Neural progenitor cell (in vitro differentiated cells): ENCODE measurements around the gene UBE2B.

Experiments used
- EZH2 ChIP-seq: fragments of 200-600 bp; sonication (generic); IDR thresholded peaks from 2 replicates; pipeline ENCODE4 v1.6.1; 2017; ENCODE audit warnings: antibody characterized with exemption, mild to moderate bottlenecking, moderate library complexity
- EZH2phosphoT487 ChIP-seq: fragments of 200-600 bp; sonication (generic); IDR thresholded peaks from 2 replicates; pipeline ENCODE4 v1.6.1; 2017; ENCODE audit warnings: antibody characterized with exemption
- TF ChIP-seq, protein P1 (sequence below): fragments of 200-600 bp; sonication (generic); IDR thresholded peaks from 2 replicates; pipeline ENCODE4 v1.5.1; 2017; ENCODE audit warnings: antibody characterized with exemption, mild to moderate bottlenecking

DNA sequence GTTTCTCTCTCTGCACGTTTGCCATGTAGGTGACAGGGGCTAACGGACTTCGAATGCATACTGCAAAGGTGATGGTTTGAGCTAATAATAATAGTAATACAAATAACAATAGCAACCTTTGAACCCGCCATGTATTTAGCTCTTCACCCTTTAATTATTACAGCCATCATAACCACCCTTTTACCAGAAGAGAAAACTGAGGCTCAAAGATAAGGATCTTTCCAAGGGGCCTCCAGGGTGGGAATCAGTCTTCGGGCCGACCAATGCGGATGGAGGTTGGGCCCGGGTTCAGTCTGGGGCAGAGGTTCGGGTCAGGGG is 39.8 kb downstream of the UBE2B start:
- TF ChIP-seq, protein P1, sequence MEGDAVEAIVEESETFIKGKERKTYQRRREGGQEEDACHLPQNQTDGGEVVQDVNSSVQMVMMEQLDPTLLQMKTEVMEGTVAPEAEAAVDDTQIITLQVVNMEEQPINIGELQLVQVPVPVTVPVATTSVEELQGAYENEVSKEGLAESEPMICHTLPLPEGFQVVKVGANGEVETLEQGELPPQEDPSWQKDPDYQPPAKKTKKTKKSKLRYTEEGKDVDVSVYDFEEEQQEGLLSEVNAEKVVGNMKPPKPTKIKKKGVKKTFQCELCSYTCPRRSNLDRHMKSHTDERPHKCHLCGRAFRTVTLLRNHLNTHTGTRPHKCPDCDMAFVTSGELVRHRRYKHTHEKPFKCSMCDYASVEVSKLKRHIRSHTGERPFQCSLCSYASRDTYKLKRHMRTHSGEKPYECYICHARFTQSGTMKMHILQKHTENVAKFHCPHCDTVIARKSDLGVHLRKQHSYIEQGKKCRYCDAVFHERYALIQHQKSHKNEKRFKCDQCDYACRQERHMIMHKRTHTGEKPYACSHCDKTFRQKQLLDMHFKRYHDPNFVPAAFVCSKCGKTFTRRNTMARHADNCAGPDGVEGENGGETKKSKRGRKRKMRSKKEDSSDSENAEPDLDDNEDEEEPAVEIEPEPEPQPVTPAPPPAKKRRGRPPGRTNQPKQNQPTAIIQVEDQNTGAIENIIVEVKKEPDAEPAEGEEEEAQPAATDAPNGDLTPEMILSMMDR, result no peak
- TF ChIP-seq EZH2phosphoT487, result no peak
- TF ChIP-seq EZH2, result no peak
